NOMO-1 treated with dmso at 0.1 percent for 144 hours (cell line): ENCODE measurements around the gene TSNAXIP1.
"Not testable (repeated sequence)": the region's sequence is repeated elsewhere in the genome, so short reads cannot be mapped to it uniquely, and the experiment has no call there.

Source experiments
- DNase-seq: peaks from one replicate; lab custom pipeline; 2025; ENCODE audit not compliant: unreplicated experiment; lab: John Stamatoyannopoulos, UW

TSNAXIP1 gene

GRCh38 chr16:67833415-67834241 lies 26.9 kb downstream of the TSNAXIP1 start:
- DNase-seq, result peak; percentile 86

GRCh38 chr16:67834242-67834614 lies 27.5 kb downstream of the TSNAXIP1 start:
- DNase-seq, result no peak

GRCh38 chr16:67837190-67837589 lies 30.5 kb downstream of the TSNAXIP1 start:
- DNase-seq, result not testable (repeated sequence)

GRCh38 chr16:67837811-67838210 lies 31.1 kb downstream of the TSNAXIP1 start:
- DNase-seq, result no peak

- DNase-seq, result no peak
These were observed 34.6 kb downstream of the TSNAXIP1 start for GRCh38 chr16:67841198-67841815.

- peak; percentile 96 for DNase-seq
These were observed 35.3 kb downstream of the TSNAXIP1 start, which contains the start of gene THAP11 for GRCh38 chr16:67841816-67842508. TSS of gene THAP11 (plus strand) at chr16:67842320. CDS start at chr16:67842555, 235 bp downstream.

GRCh38 chr16:67842509-67843342 lies 36.0 kb downstream of the TSNAXIP1 start:
- DNase-seq, result peak; percentile 65

GRCh38 chr16:67843343-67843765 lies 36.7 kb downstream of the TSNAXIP1 start:
- DNase-seq, result no peak

GRCh38 chr16:67844497-67844896 lies 37.8 kb downstream of the TSNAXIP1 start:
- DNase-seq, result no peak

- DNase-seq, result no peak
These were observed 38.8 kb downstream of the TSNAXIP1 start for GRCh38 chr16:67845291-67846062.

GRCh38 chr16:67846063-67846319 lies 39.3 kb downstream of the TSNAXIP1 start:
- no peak for DNase-seq

GRCh38 chr16:67846320-67847063 lies 39.8 kb downstream of the TSNAXIP1 start, which contains the start of gene NUTF2:
TSS of gene NUTF2 (plus strand) at chr16:67846933. CDS start at chr16:67865131, 18,198 bp downstream.
- peak; percentile 96 for DNase-seq

GRCh38 chr16:67847064-67847861 lies 40.6 kb downstream of the TSNAXIP1 start, which contains the start of gene CENPT:
TSS of gene CENPT (minus strand) at chr16:67847693. CDS start at chr16:67833859, 13,834 bp downstream.
- DNase-seq, result peak; percentile 51

- DNase-seq, result no peak
These were observed 41.4 kb downstream of the TSNAXIP1 start for GRCh38 chr16:67848118-67848517.

- no peak for DNase-seq
These were observed 47.0 kb downstream of the TSNAXIP1 start for GRCh38 chr16:67853670-67854069.

- DNase-seq, result no peak
These were observed 49.1 kb downstream of the TSNAXIP1 start for GRCh38 chr16:67855789-67856188.

GRCh38 chr16:67856927-67857546 lies 50.3 kb downstream of the TSNAXIP1 start:
- DNase-seq, result no peak

GRCh38 chr16:67857547-67858233 lies 51.0 kb downstream of the TSNAXIP1 start:
- DNase-seq, result no peak
